H1 (cell line): Measurements from ENCODE around the gene NSUN4. TPM values are rescaled to one million over a fixed set of nuclear protein-coding genes. Genes with fewer than 3 reads are reported as not detected.

Experiments used
- CTCF ChIA-PET: fragments of 300-600 bp; sonication (Branson Sonifier 250); formaldehyde crosslinking; loops from one replicate; lab custom pipeline; 2021; ENCODE audit not compliant: partially characterized antibody; lab: Charles Lee
- POLR2A ChIA-PET: fragments of 300-600 bp; sonication (Branson Sonifier 250); formaldehyde crosslinking; loops from one replicate; lab custom pipeline; 2021; ENCODE audit warnings: inconsistent platforms; ENCODE audit not compliant: partially characterized antibody; lab: Charles Lee
- DNase-seq, 2 experiments: peaks; one replicate each; pipeline versions ENCODE4 v3.0.0 to v3.0.0-alpha.2; 2010 to 2022; ENCODE audit warnings: low spot score in 2 of 2, low read depth in 1 of 2, mixed read lengths in 1 of 2
- FAIRE-seq: peaks from 2 replicates; lab custom pipeline; 2011; peaks lifted over from hg19 to GRCh38; lab: Jason Lieb, UNC
- H2AFZ ChIP-seq: 2 replicates; pipeline ENCODE4 v1.8.1; 2012; ENCODE audit warnings: low read length, inconsistent platforms
- H2AK5ac ChIP-seq: 2 replicates; pipeline ENCODE4 v1.6.1; 2013; ENCODE audit warnings: low read depth, low read length
- H2BK120ac ChIP-seq: replicated peaks from 2 replicates; pipeline ENCODE3; 2013; ENCODE audit warnings: low read depth, low read length, inconsistent platforms
- H2BK12ac ChIP-seq: 2 replicates; pipeline ENCODE4 v1.6.1; 2013; ENCODE audit warnings: low read depth, low read length
- H2BK15ac ChIP-seq: 2 replicates; pipeline ENCODE4 v1.6.1; 2013; ENCODE audit warnings: low read length
- H2BK20ac ChIP-seq: 2 replicates; pipeline ENCODE4 v1.6.1; 2013; ENCODE audit warnings: low read length
- H2BK5ac ChIP-seq: 2 replicates; pipeline ENCODE4 v1.6.1; 2013; ENCODE audit warnings: low read depth, low read length
- H3K14ac ChIP-seq: 2 replicates; pipeline ENCODE4 v1.6.1; 2013; ENCODE audit warnings: inconsistent platforms; ENCODE audit not compliant: insufficient read length
- H3K18ac ChIP-seq: 2 replicates; pipeline ENCODE4 v1.6.1; 2013; ENCODE audit warnings: low read length; ENCODE audit errors: extremely low read depth
- H3K23ac ChIP-seq: 2 replicates; pipeline ENCODE4 v1.6.1; 2013; ENCODE audit warnings: inconsistent platforms; ENCODE audit not compliant: insufficient read length
- H3K23me2 ChIP-seq: 2 replicates; pipeline ENCODE4 v1.6.1; 2013; ENCODE audit warnings: low read depth, low read length
- H3K27ac ChIP-seq: 2 replicates; pipeline ENCODE4 v1.6.1; 2011; ENCODE audit warnings: low read depth, low read length, inconsistent platforms
- H3K27me3 ChIP-seq, 4 experiments: replicated peaks in 1 of 4; 1 replicate in 1 of 4; 2 replicates in 3 of 4; pipeline versions ENCODE4 v1.6.1 to v1.8.1; 2011 to 2013; ENCODE audit warnings: low read length in 3 of 4, mild to moderate bottlenecking in 3 of 4, inconsistent platforms in 2 of 4, mixed read lengths in 2 of 4, moderate library complexity in 1 of 4; ENCODE audit not compliant: control insufficient read depth in 3 of 4, insufficient read depth in 3 of 4; ENCODE audit errors: extremely low read depth in 1 of 4
- H3K36me3 ChIP-seq, 4 experiments: 2 replicates each; pipeline versions ENCODE4 v1.6.1 to v1.8.1; 2011 to 2013; ENCODE audit warnings: mild to moderate bottlenecking in 4 of 4, low read length in 3 of 4, moderate library complexity in 2 of 4, control low read depth in 1 of 4, inconsistent platforms in 1 of 4; ENCODE audit not compliant: insufficient read depth in 4 of 4, control insufficient read depth in 2 of 4
- H3K4ac ChIP-seq: replicated peaks from 2 replicates; pipeline ENCODE3; 2013; ENCODE audit warnings: low read length, low read depth, mixed read lengths, inconsistent platforms; ENCODE audit not compliant: insufficient read length
- H3K4me1 ChIP-seq, 4 experiments: replicated peaks in 1 of 4; 1 replicate in 1 of 4; 2 replicates in 3 of 4; pipeline versions ENCODE4 v1.6.1 to v1.8.1; 2011 to 2013; ENCODE audit warnings: low read length in 3 of 4, inconsistent platforms in 2 of 4, mixed read lengths in 1 of 4; ENCODE audit not compliant: insufficient read depth in 4 of 4, control insufficient read depth in 3 of 4
- H3K4me2 ChIP-seq, 2 experiments: 2 replicates each; pipeline versions ENCODE4 v1.6.1 to v1.8.1; 2011 to 2013; ENCODE audit warnings: low read depth in 2 of 2, low read length in 2 of 2, control low read depth in 1 of 2, inconsistent platforms in 1 of 2, mild to moderate bottlenecking in 1 of 2; ENCODE audit not compliant: insufficient read depth in 1 of 2
- H3K4me3 ChIP-seq, 4 experiments: fragments of 200-600, 300-600 bp in 1 of 4; sonication (generic), shearing (Covaris generic), sonication (Bioruptor Twin) in 1 of 4; 2 replicates each; pipeline versions ENCODE4 v1.5.1 to v1.8.1; 2011 to 2016; ENCODE audit warnings: low read length in 4 of 4, low read depth in 3 of 4, control low read depth in 2 of 4, inconsistent platforms in 2 of 4, mild to moderate bottlenecking in 2 of 4, mixed read lengths in 1 of 4, moderate library complexity in 1 of 4; ENCODE audit not compliant: insufficient read depth in 2 of 4; ENCODE audit errors: extremely low read depth in 1 of 4
- H3K56ac ChIP-seq: replicated peaks from 2 replicates; pipeline ENCODE3; 2013; ENCODE audit warnings: low read depth, mild to moderate bottlenecking, mixed read lengths, low read length, inconsistent platforms; ENCODE audit not compliant: insufficient read length
- H3K79me1 ChIP-seq: 2 replicates; pipeline ENCODE4 v1.6.1; 2013; ENCODE audit warnings: low read depth, low read length, control low read depth
- H3K79me2 ChIP-seq, 2 experiments: 2 replicates each; pipeline versions ENCODE4 v1.6.1 to v1.8.1; 2012 to 2013; ENCODE audit warnings: low read length in 2 of 2, mild to moderate bottlenecking in 2 of 2, inconsistent platforms in 1 of 2; ENCODE audit not compliant: insufficient read depth in 2 of 2, control insufficient read depth in 1 of 2
- H3K9ac ChIP-seq, 4 experiments: replicated peaks in 1 of 4; 1 replicate in 1 of 4; 2 replicates in 3 of 4; pipeline versions ENCODE4 v1.6.1 to v1.8.1; 2011 to 2013; ENCODE audit warnings: low read depth in 3 of 4, low read length in 3 of 4, control low read depth in 2 of 4, mild to moderate bottlenecking in 2 of 4, moderate library complexity in 2 of 4, inconsistent platforms in 1 of 4; ENCODE audit errors: extremely low read depth in 1 of 4
- H3K9me3 ChIP-seq, 2 experiments: 2 replicates each; pipeline versions ENCODE4 v1.6.1 to v1.8.1; 2012 to 2013; ENCODE audit warnings: mild to moderate bottlenecking in 2 of 2, moderate library complexity in 2 of 2, control low read depth in 1 of 2, inconsistent platforms in 1 of 2, low read depth in 1 of 2, low read length in 1 of 2, mixed read lengths in 1 of 2; ENCODE audit not compliant: insufficient read depth in 2 of 2
- H4K20me1 ChIP-seq, 2 experiments: replicated peaks in 1 of 2; 2 replicates each; pipeline versions ENCODE3 to v1.8.1; 2011 to 2013; ENCODE audit warnings: inconsistent platforms in 2 of 2, low read length in 2 of 2, mild to moderate bottlenecking in 1 of 2; ENCODE audit not compliant: insufficient read depth in 2 of 2, control insufficient read depth in 1 of 2
- H4K5ac ChIP-seq: 2 replicates; pipeline ENCODE4 v1.6.1; 2013; ENCODE audit warnings: low read length, low read depth, mixed read lengths, inconsistent platforms; ENCODE audit not compliant: insufficient read length
- H4K8ac ChIP-seq: 2 replicates; pipeline ENCODE4 v1.8.0; 2013; ENCODE audit warnings: mild to moderate bottlenecking, moderate library complexity, low read length, inconsistent platforms; ENCODE audit not compliant: insufficient read depth; ENCODE audit errors: extremely low read depth
- H4K91ac ChIP-seq: replicated peaks from 2 replicates; pipeline ENCODE3; 2013; ENCODE audit warnings: low read length, mixed read lengths, inconsistent platforms; ENCODE audit not compliant: insufficient read length
- ASH2L ChIP-seq: fragments of 200-600, 300-600 bp; sonication (generic); IDR thresholded peaks from one replicate; pipeline ENCODE4 v1.7.1; 2017; ENCODE audit warnings: low read length
- BCL11A ChIP-seq, 2 experiments: IDR thresholded peaks; one replicate each; pipeline ENCODE4 v1.6.1; 2011; ENCODE audit warnings: low read depth in 2 of 2, low read length in 2 of 2, mild to moderate bottlenecking in 2 of 2
- BRCA1 ChIP-seq: IDR thresholded peaks from 2 replicates; pipeline ENCODE4 v1.6.1; 2012; ENCODE audit warnings: low read depth, low read length, improper control_type of control experiment
- CBX8 ChIP-seq: fragments of 300-800, 300-1000 bp; sonication (generic); IDR thresholded peaks from 2 replicates; pipeline ENCODE4 v1.7.1; 2016; ENCODE audit warnings: low read depth, low read length, borderline replicate concordance
- EGR1 ChIP-seq: IDR thresholded peaks from 2 replicates; pipeline ENCODE4 v1.6.1; 2011; ENCODE audit warnings: low read depth, low read length, borderline replicate concordance
- EZH2 ChIP-seq: fragments of 200-600 bp; sonication (generic); IDR thresholded peaks from 2 replicates; pipeline ENCODE4 v1.7.1; 2012; ENCODE audit warnings: low read depth, mild to moderate bottlenecking, moderate library complexity, low read length, inconsistent platforms; ENCODE audit not compliant: severe bottlenecking
- GABPA ChIP-seq: IDR thresholded peaks from 2 replicates; pipeline ENCODE4 v1.6.1; 2011; ENCODE audit warnings: mild to moderate bottlenecking, low read length, moderate library complexity, borderline replicate concordance; ENCODE audit not compliant: insufficient read depth
- HDAC6 ChIP-seq: IDR thresholded peaks from one replicate; pipeline ENCODE4 v1.7.1; 2012; ENCODE audit warnings: low read depth, mild to moderate bottlenecking, inconsistent platforms, low read length, moderate library complexity
- JUND ChIP-seq: IDR thresholded peaks from 2 replicates; pipeline ENCODE4 v1.6.1; 2011; ENCODE audit warnings: mild to moderate bottlenecking, improper control_type of control experiment, low read length
- SIN3A ChIP-seq, 2 experiments: IDR thresholded peaks in 1 of 2; conservative IDR thresholded peaks in 1 of 2; 2 replicates each; pipeline ENCODE4 v1.6.1; 2011 to 2012; ENCODE audit warnings: low read length in 2 of 2, improper control_type of control experiment in 1 of 2, low read depth in 1 of 2, mild to moderate bottlenecking in 1 of 2
- WGBS, 2 experiments: shearing (Covaris generic) in 1 of 2; methylation state at CpG; one replicate each; pipeline versions ENCODE4 v1.1.6 to v1.1.7; 2013 to 2015; ENCODE audit warnings: low lambda C conversion rate in 2 of 2, mixed read lengths in 2 of 2, inconsistent platforms in 1 of 2, low coverage in 1 of 2, missing lambda C conversion rate in 1 of 2; ENCODE audit not compliant: insufficient replicate concordance in 2 of 2, insufficient coverage in 1 of 2, insufficient read length in 1 of 2; ENCODE audit errors: extremely low coverage in 1 of 2, missing lambda C conversion rate in 1 of 2; 5-methylcytosine and 5-hydroxymethylcytosine counted together
- polyA plus RNA-seq, 7 experiments: library from polyadenylated mRNA; depleted of rRNA in 3 of 7; stranded (reverse) in 5 of 7; unstranded in 2 of 7; fragments of >200 nt in 5 of 7; fragments of 200-250 nt in 2 of 7; gene quantifications; 1 replicate in 5 of 7; 2 replicates in 1 of 7; 4 replicates in 1 of 7; pipeline versions ENCODE4 v1.2.1 to v1.2.3, GENCODE V29; 2011 to 2013; ENCODE audit warnings: missing spikeins in 2 of 7, mixed read lengths in 2 of 7
- total RNA-seq: library from RNA; stranded (reverse); fragmentation: NEBNext Ultra II Directional; extraction: Animal tissue kit (Norgen Biotek cat#: 25700); gene quantifications from 2 replicates; pipeline ENCODE4 v1.2.1, GENCODE V29; 2021

The NSUN4 gene
- total and polyA plus RNA-seq, 2 of the 8 experiments (the other 6 are each of a cell fraction or from before 2014, with no cell fraction given): 9.7 to 15.7 TPM

DNA sequence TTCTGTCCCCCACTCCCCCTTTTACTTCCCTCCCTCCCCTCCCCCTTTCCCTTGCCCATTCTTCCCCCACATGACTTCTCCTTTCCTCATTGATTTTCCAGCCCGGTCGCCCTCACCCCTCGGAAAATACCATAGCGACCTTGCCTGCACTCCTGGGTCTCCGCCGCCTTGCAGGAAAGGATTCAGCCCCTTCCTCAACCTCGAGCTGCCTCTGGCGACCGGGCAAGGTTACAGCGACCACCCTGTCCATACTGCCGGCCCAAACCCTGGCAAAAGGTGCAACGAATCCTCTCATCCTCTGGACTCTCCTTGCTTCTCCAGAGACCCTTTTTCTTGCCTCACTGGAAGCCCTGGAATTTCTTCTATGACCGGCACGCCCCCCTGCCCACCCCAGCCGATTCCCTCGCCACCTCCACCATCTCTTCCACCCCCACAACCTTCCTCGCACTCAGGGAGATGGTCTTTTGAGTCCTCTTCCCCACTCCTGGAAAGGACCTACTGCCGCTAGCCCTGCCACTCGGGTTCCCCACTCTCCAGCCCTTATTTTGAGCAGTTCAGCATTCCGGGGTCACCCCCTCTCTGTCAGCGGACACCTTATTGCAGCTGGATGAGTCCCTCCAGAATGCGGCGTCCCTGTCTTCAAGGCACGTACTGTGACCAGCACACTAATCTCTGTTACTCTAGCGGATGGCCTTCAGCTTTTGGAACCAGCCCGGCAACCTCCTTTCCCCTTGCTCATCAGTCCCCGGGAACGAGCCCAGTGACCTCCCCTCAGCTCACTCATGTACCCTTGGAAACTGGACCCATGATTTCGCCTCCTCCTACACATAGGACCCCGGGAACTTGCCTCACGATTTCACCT lies 846 bp downstream of the NSUN4 start:
- Histone ChIP-seq H2BK120ac (no peak overlapping the region), H4K91ac (no peak overlapping the region), H3K4me2 (peak overlapping the region; percentile 67 to 79), H3K23ac (no peak overlapping the region), H3K14ac (no peak overlapping the region), H3K4ac (no peak overlapping the region), H3K18ac (peak overlapping the region; percentile 48; the same call in 1 of the 2 replicates), H3K9me3 (no peaks in the 10 kb centered on the region), H2BK15ac (peak overlapping the region; percentile 61; the same call in 1 of the 2 replicates), H2BK20ac (no peak overlapping the region), H2AFZ (no peak overlapping the region), H4K5ac (no peak overlapping the region), H3K79me1 (peaks cover 3% of the 10 kb centered on the region; the same call in 1 of the 2 replicates), H2AK5ac (0 out of 2 replicates have a peak overlapping the region, but pooled peaks have one; percentile 65), H4K20me1 (peaks cover 0 to 5% of the 10 kb centered on the region in 2 experiments), H3K23me2 (peaks cover 9% of the 10 kb centered on the region), H4K8ac (peak overlapping the region; percentile 81), H3K4me3 (peak overlapping the region; percentile 72 to 91 (median 86)), H3K4me1 (peaks cover 0 to 7% (median 4%) of the 10 kb centered on the region in 4 experiments; a peak in 4 of 7 replicates), H2BK5ac (peak overlapping the region; percentile 93; the same call in 1 of the 2 replicates), H3K36me3 (peaks cover 0 to 20% (median 11%) of the 10 kb centered on the region in 4 experiments; a peak in 6 of 8 replicates), H3K56ac (no peak overlapping the region), H3K27me3 (no peaks in the 10 kb centered on the region), H3K27ac (peak overlapping the region; percentile 29; the same call in 1 of the 2 replicates), H3K79me2 (no peaks in the 10 kb centered on the region; a peak in 1 of 4 replicates), H2BK12ac (peak overlapping the region; percentile 90; the same call in 1 of the 2 replicates), H3K9ac (peak overlapping the region in 3 of 4 experiments; percentile 38 to 66 (median 51); a peak in 6 of 7 replicates)
- DNase-seq (no peak), FAIRE-seq (no peak)
- ChIA-PET CTCF (interaction anchor here (0.7 to 2.8 kb wide), 16 partner anchors 8 to 92 kb away, joined by 3 to 21 read pairs (median 3); partner anchors contain the start of genes LRRC41 and UQCRH), POLR2A (interaction anchor here (0.6 to 4.0 kb wide), 20 partner anchors 8 to 413 kb away, joined by 3 to 25 read pairs (median 4); partner anchors contain the start of genes LRRC41 and UQCRH)
- WGBS, 2 experiments: 65% methylated on average over 30 of the region's 31 CpGs; no CpG with 5 or more reads in 1 of the 2 experiments
- TF ChIP-seq ASH2L (no peak), EZH2 (no peak), BCL11A (IDR thresholded peaks at IDR 0.05; ENCODE audit: low read depth in 2 of 2, low read length in 2 of 2) (no peak), BRCA1 (no peak), GABPA (no peak), EGR1 (no peak), HDAC6 (no peak), CBX8 (no peak), JUND (no peak), SIN3A (conservative IDR thresholded peaks at IDR 0.05 in 1 of 2, IDR thresholded peaks at IDR 0.05 in 1 of 2; ENCODE audit: low read depth in 1 of 2, low read length in 2 of 2) (no peak)
